Neural progenitor cell (in vitro differentiated cells): Measurements from ENCODE around the gene COMP.

ENCODE experiments used
- EZH2 ChIP-seq: fragments of 200-600 bp; sonication (generic); IDR thresholded peaks from 2 replicates; pipeline ENCODE4 v1.6.1; 2017; ENCODE audit warnings: antibody characterized with exemption, mild to moderate bottlenecking, moderate library complexity
- EZH2phosphoT487 ChIP-seq: fragments of 200-600 bp; sonication (generic); IDR thresholded peaks from 2 replicates; pipeline ENCODE4 v1.6.1; 2017; ENCODE audit warnings: antibody characterized with exemption
- TF ChIP-seq, protein P1 (sequence below): fragments of 200-600 bp; sonication (generic); IDR thresholded peaks from 2 replicates; pipeline ENCODE4 v1.5.1; 2017; ENCODE audit warnings: antibody characterized with exemption, mild to moderate bottlenecking

DNA sequence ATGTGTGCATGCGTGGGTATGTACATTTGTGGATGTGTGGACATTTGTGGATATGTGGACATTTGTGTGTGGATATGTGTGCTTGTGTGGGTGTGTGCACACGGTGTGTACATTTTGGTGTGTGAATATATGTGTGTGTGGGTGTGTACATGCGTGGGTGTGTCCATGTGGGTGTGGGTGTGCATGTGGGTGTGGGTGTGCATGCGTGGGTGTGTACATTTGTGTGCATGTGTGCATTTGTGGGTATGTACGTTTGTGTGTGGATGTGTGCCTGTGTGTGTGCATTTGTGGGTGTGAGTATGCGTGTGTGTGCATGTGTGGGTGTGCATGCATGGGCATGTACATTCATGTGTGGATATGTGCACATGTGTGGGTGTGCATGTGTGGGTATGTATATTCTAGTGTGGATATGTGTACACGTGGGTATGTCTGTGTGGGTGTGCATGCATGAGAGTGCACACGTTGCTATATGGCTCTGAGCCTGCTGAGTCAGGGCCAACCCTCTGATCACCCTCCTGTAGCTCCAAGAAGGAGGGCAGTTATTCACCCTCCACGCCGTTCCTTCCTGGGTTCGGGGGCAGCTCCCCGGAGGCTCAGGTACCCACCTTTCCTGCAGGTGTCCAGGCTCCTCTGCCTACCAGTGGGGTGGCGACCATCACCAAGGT lies 20.3 kb downstream of the COMP start:
- TF ChIP-seq EZH2phosphoT487 (no peak), EZH2 (no peak)
- TF ChIP-seq, protein P1, sequence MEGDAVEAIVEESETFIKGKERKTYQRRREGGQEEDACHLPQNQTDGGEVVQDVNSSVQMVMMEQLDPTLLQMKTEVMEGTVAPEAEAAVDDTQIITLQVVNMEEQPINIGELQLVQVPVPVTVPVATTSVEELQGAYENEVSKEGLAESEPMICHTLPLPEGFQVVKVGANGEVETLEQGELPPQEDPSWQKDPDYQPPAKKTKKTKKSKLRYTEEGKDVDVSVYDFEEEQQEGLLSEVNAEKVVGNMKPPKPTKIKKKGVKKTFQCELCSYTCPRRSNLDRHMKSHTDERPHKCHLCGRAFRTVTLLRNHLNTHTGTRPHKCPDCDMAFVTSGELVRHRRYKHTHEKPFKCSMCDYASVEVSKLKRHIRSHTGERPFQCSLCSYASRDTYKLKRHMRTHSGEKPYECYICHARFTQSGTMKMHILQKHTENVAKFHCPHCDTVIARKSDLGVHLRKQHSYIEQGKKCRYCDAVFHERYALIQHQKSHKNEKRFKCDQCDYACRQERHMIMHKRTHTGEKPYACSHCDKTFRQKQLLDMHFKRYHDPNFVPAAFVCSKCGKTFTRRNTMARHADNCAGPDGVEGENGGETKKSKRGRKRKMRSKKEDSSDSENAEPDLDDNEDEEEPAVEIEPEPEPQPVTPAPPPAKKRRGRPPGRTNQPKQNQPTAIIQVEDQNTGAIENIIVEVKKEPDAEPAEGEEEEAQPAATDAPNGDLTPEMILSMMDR, result no peak
